Measurements from ENCODE around the gene KLC1. TPM values are rescaled to one million over a fixed set of nuclear protein-coding genes. Genes with fewer than 3 reads are reported as not detected.

KLC1 gene
- total and polyA plus RNA-seq, 4 donors: 207 to 505 (median 402) TPM

DNA sequence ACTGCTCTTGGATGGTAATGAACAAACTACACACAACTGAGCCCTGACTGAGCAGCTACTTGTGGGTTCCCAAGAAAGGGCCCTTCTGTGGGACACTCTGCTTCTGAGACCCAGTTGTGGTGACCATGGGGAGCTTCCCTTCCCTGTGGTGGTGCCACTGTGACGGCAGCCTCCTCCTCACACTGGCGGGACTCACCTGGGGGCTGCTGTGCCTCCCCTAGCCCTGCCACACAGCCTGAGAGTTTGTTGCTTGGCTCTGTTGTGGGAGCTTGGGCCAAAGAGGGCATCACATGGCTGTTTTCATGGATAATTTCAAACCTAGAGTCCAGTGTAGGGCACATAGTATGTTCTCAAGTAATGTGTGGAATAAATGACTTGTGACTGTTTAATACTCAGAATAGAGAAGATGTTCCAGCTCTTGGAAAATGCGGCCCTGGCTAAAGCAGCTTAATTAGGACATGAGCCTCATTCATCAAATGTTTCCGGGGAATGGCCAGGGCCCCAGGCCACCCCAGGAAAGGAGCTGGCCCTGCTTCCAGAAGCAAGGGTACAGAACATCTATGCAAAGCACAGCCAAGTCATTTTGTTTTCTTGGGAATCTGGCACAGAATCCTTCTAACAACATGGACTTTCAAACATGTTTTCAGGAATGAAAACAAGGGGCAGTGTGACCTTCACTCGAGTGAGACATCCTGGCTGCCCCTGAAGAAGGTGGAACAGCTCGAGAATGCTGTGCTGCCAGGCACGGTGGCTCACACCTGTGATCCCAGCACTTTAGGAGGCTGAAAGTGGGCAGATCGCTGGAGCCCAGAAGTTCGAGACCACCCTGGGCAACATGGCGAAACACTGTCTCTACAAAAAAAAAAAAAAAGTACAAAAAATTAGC is 107.8 kb downstream of the KLC1 start:
- Histone ChIP-seq H3K27ac (ENCODE audit: low read depth, low read length) (peak overlapping the region; percentile 30), H3K4me3 (ENCODE audit: low read depth, low read length) (no peak overlapping the region), H3K36me3 (ENCODE audit: control insufficient read depth, insufficient read depth, low read length) (peaks cover 80% of the 10 kb centered on the region), H3K4me1 (ENCODE audit: control insufficient read depth, insufficient read depth, low read length) (peaks cover 52% of the 10 kb centered on the region), H3K27me3 (ENCODE audit: control insufficient read depth, insufficient read depth, low read length) (no peaks in the 10 kb centered on the region), H3K9me3 (ENCODE audit: control insufficient read depth, insufficient read depth, low read length) (no peaks in the 10 kb centered on the region)
- WGBS (ENCODE audit: insufficient coverage): 58% methylated on average over 6 of the region's 10 CpGs
- DNase-seq (ENCODE audit: low read depth in 4 of 6, low spot score in 6 of 6): peak in 1 of 6 donors; percentile 54

DNA sequence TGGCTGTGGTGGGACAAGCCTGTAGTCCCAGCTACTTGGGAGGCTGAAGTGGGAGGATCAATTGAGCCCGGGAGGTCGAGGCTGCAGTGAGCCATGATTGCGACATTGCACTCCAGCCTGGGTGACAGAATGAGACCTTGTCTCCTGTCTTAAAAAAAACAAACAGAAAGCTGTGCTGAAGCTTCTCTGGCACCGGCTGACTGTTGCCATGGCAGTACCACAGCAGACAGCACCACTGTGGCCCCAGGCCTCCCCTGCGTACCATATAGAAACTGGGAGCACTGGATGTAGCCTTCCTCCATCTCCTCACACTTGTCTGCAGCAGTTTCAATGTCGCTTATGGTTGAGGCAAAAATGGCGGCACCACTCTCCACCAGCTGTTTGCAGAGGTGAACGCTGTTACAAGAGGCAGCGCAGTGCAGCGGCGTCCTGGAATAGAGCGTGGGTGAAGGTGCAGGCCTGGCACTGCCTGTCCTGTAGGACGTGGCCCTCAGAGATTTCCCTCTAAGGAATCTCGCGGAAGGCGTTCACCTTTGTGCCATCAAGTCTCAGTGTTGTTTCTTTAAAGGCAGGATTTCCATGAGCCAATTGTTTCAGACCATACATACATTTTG is 108.5 kb downstream of the KLC1 start:
- no peak overlapping the region for H3K4me3 ChIP-seq (ENCODE audit: low read depth, low read length)
- peaks cover 78% of the 10 kb centered on the region for H3K36me3 ChIP-seq (ENCODE audit: control insufficient read depth, insufficient read depth, low read length)
- H3K4me1 ChIP-seq (ENCODE audit: control insufficient read depth, insufficient read depth, low read length): peaks cover 52% of the 10 kb centered on the region
- H3K9me3 ChIP-seq (ENCODE audit: control insufficient read depth, insufficient read depth, low read length): no peaks in the 10 kb centered on the region
- no peak overlapping the region for H3K27ac ChIP-seq (ENCODE audit: low read depth, low read length)
- no peaks in the 10 kb centered on the region for H3K27me3 ChIP-seq (ENCODE audit: control insufficient read depth, insufficient read depth, low read length)
- DNase-seq (ENCODE audit: low read depth in 4 of 6, low spot score in 6 of 6): no peak
- WGBS (ENCODE audit: insufficient coverage): 70% methylated on average over 12 of the region's 16 CpGs

DNA sequence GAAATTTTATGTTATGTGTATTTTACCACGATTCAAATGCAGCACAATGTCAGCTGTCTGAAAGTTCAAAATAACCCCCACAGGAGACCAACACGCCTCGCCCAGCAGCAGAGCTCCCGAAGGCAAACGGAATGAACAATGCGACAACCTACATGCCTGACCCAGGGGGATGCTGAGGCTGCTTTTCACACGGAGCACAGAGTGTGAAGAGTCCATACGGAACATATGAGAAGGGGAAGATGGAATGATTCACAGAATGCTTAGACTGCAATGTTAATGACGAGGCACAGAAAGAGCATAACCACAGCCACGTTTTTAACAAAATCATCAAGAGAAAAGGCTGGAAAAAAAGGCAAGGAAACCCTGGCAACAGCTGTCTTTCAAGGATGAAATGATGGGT is 109.2 kb downstream of the KLC1 start:
- no peak overlapping the region for H3K27ac ChIP-seq (ENCODE audit: low read depth, low read length)
- peak in 1 of 6 donors; percentile 52 for DNase-seq (ENCODE audit: low read depth in 4 of 6, low spot score in 6 of 6)
- no peaks in the 10 kb centered on the region for H3K9me3 ChIP-seq (ENCODE audit: control insufficient read depth, insufficient read depth, low read length)
- H3K4me1 ChIP-seq (ENCODE audit: control insufficient read depth, insufficient read depth, low read length): peaks cover 52% of the 10 kb centered on the region
- peaks cover 74% of the 10 kb centered on the region for H3K36me3 ChIP-seq (ENCODE audit: control insufficient read depth, insufficient read depth, low read length)
- H3K27me3 ChIP-seq (ENCODE audit: control insufficient read depth, insufficient read depth, low read length): no peaks in the 10 kb centered on the region
- 40% methylated on average over 2 of the region's 10 CpGs for WGBS (ENCODE audit: insufficient coverage)
- H3K4me3 ChIP-seq (ENCODE audit: low read depth, low read length): no peak overlapping the region

DNA sequence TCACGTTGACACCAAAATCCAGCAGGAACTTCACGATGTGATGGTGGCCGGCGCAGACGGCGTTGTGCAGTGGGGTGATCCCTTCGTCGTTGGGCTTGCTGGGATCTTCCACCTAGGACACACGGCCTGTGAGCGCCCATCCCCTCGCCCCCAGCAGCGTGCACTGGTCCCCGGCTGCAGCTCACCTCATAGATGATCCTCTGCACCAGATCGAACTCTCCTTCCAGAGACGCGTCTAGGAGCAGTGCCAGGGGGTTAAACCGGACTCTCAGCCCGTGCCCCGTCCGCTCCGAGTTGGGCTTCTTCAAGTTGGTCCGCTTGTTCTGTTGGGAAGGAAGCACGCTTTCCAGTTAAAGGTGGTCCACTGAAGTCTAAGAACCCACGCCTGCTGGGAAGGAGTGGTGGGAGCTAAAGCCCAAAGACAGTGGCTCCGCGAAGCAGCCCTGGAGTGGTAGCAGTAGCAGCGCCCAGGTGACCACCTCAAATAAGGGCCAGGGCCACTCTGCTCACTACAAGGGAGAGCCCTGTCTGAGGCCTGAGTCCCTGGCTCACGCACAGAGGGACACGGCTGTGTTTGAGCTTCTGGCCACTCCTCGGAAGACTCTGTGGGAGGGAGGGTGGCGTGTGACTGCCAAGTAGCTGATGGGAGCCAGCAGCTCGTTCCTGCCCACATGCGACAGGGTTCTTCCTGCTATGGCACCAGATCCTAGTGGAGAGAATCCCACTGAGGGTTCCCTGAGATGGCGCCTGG is 109.9 kb downstream of the KLC1 start:
- Histone ChIP-seq H3K27me3 (ENCODE audit: control insufficient read depth, insufficient read depth, low read length) (no peaks in the 10 kb centered on the region), H3K36me3 (ENCODE audit: control insufficient read depth, insufficient read depth, low read length) (peaks cover 71% of the 10 kb centered on the region), H3K27ac (ENCODE audit: low read depth, low read length) (no peak overlapping the region), H3K9me3 (ENCODE audit: control insufficient read depth, insufficient read depth, low read length) (no peaks in the 10 kb centered on the region), H3K4me1 (ENCODE audit: control insufficient read depth, insufficient read depth, low read length) (peaks cover 56% of the 10 kb centered on the region), H3K4me3 (ENCODE audit: low read depth, low read length) (no peak overlapping the region)
- 71% methylated on average over 29 of the region's 34 CpGs for WGBS (ENCODE audit: insufficient coverage)
- DNase-seq (ENCODE audit: low read depth in 4 of 6, low spot score in 6 of 6): no peak

DNA sequence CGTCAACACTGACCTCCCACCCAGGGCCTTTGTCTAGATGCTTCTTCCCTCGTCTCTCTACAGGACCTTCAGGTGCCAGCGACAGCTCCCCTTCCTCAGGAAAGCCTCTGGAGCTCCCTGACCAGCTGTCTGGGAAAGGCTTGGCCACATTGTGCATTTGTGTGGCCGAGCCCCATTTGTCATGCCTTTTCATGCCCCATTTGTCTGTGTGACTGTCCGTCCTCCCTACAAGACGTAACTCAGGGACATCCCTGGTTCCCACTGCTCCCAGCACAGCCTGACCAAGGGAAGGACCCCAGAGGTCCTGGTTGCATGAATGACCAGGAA is 110.4 kb downstream of the KLC1 start:
- DNase-seq (ENCODE audit: low read depth in 4 of 6, low spot score in 6 of 6): no peak
- Histone ChIP-seq H3K4me3 (ENCODE audit: low read depth, low read length) (no peak overlapping the region), H3K4me1 (ENCODE audit: control insufficient read depth, insufficient read depth, low read length) (peaks cover 55% of the 10 kb centered on the region), H3K36me3 (ENCODE audit: control insufficient read depth, insufficient read depth, low read length) (peaks cover 67% of the 10 kb centered on the region), H3K27me3 (ENCODE audit: control insufficient read depth, insufficient read depth, low read length) (no peaks in the 10 kb centered on the region), H3K9me3 (ENCODE audit: control insufficient read depth, insufficient read depth, low read length) (no peaks in the 10 kb centered on the region), H3K27ac (ENCODE audit: low read depth, low read length) (no peak overlapping the region)
- 72% methylated on average over 6 of the region's 6 CpGs for WGBS (ENCODE audit: insufficient coverage)

DNA sequence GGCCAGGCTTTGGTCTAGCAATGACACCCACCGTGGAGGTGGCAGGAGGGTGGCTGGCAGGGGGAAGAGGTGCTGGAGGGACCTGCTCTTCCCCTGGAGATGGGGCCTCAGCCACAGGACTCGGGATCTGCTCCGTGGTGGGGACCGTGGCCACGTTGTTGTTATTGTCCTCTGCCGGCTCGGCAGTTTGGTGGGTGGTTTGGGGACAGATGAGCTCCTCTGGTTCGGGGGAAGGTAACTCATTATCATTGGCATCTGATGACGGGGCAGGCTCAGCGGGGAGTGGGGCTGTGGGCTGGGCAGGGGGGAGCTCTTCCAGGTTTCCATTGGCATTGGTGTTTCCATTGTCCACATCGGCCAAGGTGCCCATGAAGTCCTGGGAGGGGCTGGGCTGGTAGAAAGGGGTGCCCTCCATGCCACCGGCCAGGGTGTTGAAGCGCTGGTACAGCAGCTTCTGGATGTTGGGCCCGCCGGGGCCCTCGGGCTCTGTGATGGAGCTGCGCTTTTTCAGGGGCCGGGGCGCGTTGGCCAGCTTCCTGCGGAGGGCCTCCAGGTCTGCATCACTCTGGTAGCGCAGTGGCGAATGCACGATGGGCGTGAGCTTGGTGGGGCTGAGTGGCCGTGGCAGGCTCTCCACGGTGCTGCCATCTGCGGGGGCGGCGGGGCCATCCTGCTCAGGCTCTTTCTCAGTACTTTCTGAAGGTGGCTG is 110.9 kb downstream of the KLC1 start:
- DNase-seq (ENCODE audit: low read depth in 4 of 6, low spot score in 6 of 6): no peak
- H3K4me1 ChIP-seq (ENCODE audit: control insufficient read depth, insufficient read depth, low read length): peaks cover 50% of the 10 kb centered on the region
- H3K27ac ChIP-seq (ENCODE audit: low read depth, low read length): no peak overlapping the region
- H3K4me3 ChIP-seq (ENCODE audit: low read depth, low read length): no peak overlapping the region
- WGBS (ENCODE audit: insufficient coverage): 90% methylated on average over 26 of the region's 30 CpGs
- H3K36me3 ChIP-seq (ENCODE audit: control insufficient read depth, insufficient read depth, low read length): peaks cover 65% of the 10 kb centered on the region
- no peaks in the 10 kb centered on the region for H3K27me3 ChIP-seq (ENCODE audit: control insufficient read depth, insufficient read depth, low read length)
- H3K9me3 ChIP-seq (ENCODE audit: control insufficient read depth, insufficient read depth, low read length): no peaks in the 10 kb centered on the region

DNA sequence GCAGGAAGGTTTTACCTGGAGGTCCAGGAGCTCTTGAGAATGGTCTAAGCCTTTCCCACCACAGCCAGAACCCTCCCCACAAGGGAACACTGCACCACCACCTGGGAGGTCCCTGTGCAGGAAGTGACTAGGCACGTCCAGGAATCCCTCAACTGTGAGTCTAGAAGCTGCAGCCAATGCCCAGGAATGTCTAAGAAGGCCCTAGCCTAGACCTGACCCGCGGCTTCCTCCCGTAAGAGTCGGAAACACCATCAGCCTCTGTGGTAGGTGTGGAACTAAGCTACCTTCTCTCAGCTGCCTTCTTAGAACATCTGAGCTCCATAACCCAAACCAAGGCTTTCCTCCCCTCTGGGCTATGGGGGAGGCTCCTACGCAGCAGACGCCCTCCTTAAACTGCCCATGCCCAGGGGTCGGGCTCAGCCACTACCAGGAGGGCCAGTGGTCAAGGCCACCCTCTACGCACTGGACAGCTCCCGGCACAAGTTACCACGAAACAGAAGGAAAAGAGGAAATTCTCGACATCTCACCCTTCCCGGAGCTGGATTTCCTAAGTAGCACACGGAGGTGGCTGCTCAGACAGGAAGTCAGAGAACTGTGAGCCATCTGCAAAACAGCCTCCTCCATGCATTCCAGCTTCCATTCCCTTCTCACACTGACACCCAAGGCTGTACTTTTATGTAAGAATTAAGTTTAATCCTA is 112.1 kb downstream of the KLC1 start:
- Histone ChIP-seq H3K27ac (ENCODE audit: low read depth, low read length) (no peak overlapping the region), H3K9me3 (ENCODE audit: control insufficient read depth, insufficient read depth, low read length) (no peaks in the 10 kb centered on the region), H3K36me3 (ENCODE audit: control insufficient read depth, insufficient read depth, low read length) (peaks cover 63% of the 10 kb centered on the region), H3K4me1 (ENCODE audit: control insufficient read depth, insufficient read depth, low read length) (peaks cover 38% of the 10 kb centered on the region), H3K27me3 (ENCODE audit: control insufficient read depth, insufficient read depth, low read length) (no peaks in the 10 kb centered on the region), H3K4me3 (ENCODE audit: low read depth, low read length) (no peak overlapping the region)
- 92% methylated on average over 4 of the region's 14 CpGs for WGBS (ENCODE audit: insufficient coverage)
- no peak for DNase-seq (ENCODE audit: low read depth in 4 of 6, low spot score in 6 of 6)

DNA sequence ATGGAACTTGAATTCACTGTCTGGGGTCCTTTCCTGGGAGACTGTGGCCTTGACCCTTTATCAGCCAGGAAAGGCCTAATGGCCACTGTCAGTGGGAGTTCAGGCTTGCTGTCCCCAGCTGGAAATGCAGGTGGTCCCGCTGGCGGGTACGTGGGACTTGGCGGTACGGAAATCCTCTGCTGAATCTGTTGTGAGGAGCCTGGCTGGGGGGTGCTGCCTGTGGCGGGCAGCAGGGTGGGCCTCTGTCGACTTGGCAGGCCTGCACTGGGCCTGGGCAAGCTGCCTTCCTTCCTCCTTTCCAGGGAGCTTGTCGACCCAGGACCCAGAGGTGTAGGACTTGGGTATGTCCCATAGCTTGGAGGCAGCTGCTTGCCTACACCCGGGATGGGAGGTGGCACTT is 112.9 kb downstream of the KLC1 start:
- Histone ChIP-seq H3K4me1 (ENCODE audit: control insufficient read depth, insufficient read depth, low read length) (peaks cover 31% of the 10 kb centered on the region), H3K27ac (ENCODE audit: low read depth, low read length) (no peak overlapping the region), H3K9me3 (ENCODE audit: control insufficient read depth, insufficient read depth, low read length) (no peaks in the 10 kb centered on the region), H3K4me3 (ENCODE audit: low read depth, low read length) (no peak overlapping the region), H3K27me3 (ENCODE audit: control insufficient read depth, insufficient read depth, low read length) (no peaks in the 10 kb centered on the region), H3K36me3 (ENCODE audit: control insufficient read depth, insufficient read depth, low read length) (peaks cover 65% of the 10 kb centered on the region)
- no peak for DNase-seq (ENCODE audit: low read depth in 4 of 6, low spot score in 6 of 6)
- WGBS (ENCODE audit: insufficient coverage): 76% methylated on average over 7 of the region's 9 CpGs

All from spinal cord (tissue), 10 donors.